GM12878 (cell line): ENCODE measurements around the gene NRBP1.

Experiments used
- ESRRA ChIP-seq: IDR thresholded peaks from 2 replicates; pipeline ENCODE4 v1.6.1; 2012; ENCODE audit warnings: mild to moderate bottlenecking, low read length, improper control_type of control experiment
- SPI1 ChIP-seq: IDR thresholded peaks from 2 replicates; pipeline ENCODE4 v1.6.1; 2011; ENCODE audit warnings: low read depth, mild to moderate bottlenecking, low read length, moderate library complexity, borderline replicate concordance; ENCODE audit not compliant: insufficient read depth
- ZNF217 ChIP-seq: fragments of 450-650 bp; IDR thresholded peaks from 2 replicates; pipeline ENCODE4 v1.6.1; 2017; ENCODE audit warnings: antibody characterized with exemption, mild to moderate bottlenecking
- TF ChIP-seq, protein P1 (sequence below), 3 experiments: IDR thresholded peaks in 2 of 3; conservative IDR thresholded peaks in 1 of 3; 2 replicates each; pipeline ENCODE4 v1.5.1; 2011; ENCODE audit warnings: low read depth in 3 of 3, low read length in 3 of 3, mild to moderate bottlenecking in 3 of 3, control low read depth in 2 of 3, moderate library complexity in 2 of 3, inconsistent platforms in 1 of 3, mixed read lengths in 1 of 3; ENCODE audit not compliant: control insufficient read depth in 2 of 3, insufficient read depth in 1 of 3; ENCODE audit errors: extremely low read depth in 1 of 3

DNA sequence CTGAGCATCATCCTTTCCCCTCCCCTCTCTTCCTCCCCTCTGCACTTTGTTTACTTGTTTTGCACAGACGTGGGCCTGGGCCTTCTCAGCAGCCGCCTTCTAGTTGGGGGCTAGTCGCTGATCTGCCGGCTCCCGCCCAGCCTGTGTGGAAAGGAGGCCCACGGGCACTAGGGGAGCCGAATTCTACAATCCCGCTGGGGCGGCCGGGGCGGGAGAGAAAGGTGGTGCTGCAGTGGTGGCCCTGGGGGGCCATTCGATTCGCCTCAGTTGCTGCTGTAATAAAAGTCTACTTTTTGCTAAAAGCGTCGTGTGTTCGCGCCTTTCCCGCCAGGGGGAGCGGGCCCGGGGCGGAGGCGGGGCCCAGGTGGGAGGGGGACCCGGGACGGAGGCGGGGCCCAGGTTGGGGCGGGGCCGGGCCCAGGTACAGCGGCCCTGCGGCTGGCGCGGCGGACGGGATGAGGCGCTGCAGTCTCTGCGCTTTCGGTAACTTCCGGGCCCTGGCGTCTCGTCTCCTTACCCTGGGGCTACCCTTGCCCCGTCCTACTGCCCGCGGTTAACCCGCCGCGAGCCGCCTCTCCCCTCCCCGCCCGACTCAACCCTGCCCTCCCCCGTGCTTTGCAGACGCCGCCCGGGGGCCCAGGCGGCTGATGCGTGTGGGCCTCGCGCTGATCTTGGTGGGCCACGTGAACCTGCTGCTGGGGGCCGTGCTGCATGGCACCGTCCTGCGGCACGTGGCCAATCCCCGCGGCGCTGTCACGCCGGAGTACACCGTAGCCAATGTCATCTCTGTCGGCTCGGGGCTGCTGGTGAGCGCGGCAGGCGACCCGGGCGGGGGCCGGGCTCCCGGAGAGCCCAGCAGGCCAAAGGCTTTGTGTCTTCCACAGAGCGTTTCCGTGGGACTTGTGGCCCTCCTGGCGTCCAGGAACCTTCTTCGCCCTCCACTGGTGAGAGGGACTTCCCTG, 13.8 kb downstream of the NRBP1 start, which contains the start of gene KRTCAP3:
- TF ChIP-seq ZNF217 (no peak), ESRRA (no peak), SPI1 (no peak)
- TF ChIP-seq, protein P1, sequence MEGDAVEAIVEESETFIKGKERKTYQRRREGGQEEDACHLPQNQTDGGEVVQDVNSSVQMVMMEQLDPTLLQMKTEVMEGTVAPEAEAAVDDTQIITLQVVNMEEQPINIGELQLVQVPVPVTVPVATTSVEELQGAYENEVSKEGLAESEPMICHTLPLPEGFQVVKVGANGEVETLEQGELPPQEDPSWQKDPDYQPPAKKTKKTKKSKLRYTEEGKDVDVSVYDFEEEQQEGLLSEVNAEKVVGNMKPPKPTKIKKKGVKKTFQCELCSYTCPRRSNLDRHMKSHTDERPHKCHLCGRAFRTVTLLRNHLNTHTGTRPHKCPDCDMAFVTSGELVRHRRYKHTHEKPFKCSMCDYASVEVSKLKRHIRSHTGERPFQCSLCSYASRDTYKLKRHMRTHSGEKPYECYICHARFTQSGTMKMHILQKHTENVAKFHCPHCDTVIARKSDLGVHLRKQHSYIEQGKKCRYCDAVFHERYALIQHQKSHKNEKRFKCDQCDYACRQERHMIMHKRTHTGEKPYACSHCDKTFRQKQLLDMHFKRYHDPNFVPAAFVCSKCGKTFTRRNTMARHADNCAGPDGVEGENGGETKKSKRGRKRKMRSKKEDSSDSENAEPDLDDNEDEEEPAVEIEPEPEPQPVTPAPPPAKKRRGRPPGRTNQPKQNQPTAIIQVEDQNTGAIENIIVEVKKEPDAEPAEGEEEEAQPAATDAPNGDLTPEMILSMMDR (IDR thresholded peaks at IDR 0.05 in 2 of 3, conservative IDR thresholded peaks at IDR 0.05 in 1 of 3; ENCODE audit: control insufficient read depth in 2 of 3, extremely low read depth in 1 of 3, insufficient read depth in 1 of 3, low read depth in 3 of 3, low read length in 3 of 3) = no peak
